K562 (cell line): ENCODE data around the gene G6PC3. TPM values are rescaled to one million over a fixed set of nuclear protein-coding genes. Genes with fewer than 3 reads are reported as not detected.

ENCODE experiments used
- ADNP ChIP-seq: fragments of 200-800 bp; sonication (Bioruptor generic); IDR thresholded peaks from 2 replicates; pipeline ENCODE4 v1.6.1; 2016; ENCODE audit warnings: missing genetic modification characterization, missing compliant biosample characterization
- ARNT ChIP-seq, 2 experiments: fragments of 450-650 bp; IDR thresholded peaks; 2 replicates each; pipeline ENCODE4 v1.6.1; 2016; ENCODE audit warnings: mild to moderate bottlenecking in 1 of 2
- BDP1 ChIP-seq: IDR thresholded peaks from 3 replicates; pipeline ENCODE4 v1.6.1; 2011; ENCODE audit not compliant: insufficient read length, insufficient read depth
- CC2D1A ChIP-seq: fragments of 450-650 bp; IDR thresholded peaks from 2 replicates; pipeline ENCODE4 v1.6.1; 2017; ENCODE audit warnings: mild to moderate bottlenecking
- CXXC5 ChIP-seq: fragments of 250-450 bp; sonication (Bioruptor Pico); IDR thresholded peaks from 2 replicates; pipeline ENCODE4 v1.8.0; 2022; ENCODE audit warnings: inconsistent platforms, mild to moderate bottlenecking, moderate library complexity
- DIDO1 ChIP-seq: fragments of 450-650 bp; IDR thresholded peaks from 2 replicates; pipeline ENCODE4 v1.6.1; 2016; ENCODE audit warnings: low read depth, missing biosample characterization, missing genetic modification characterization
- DPF2 ChIP-seq: fragments of 450-650 bp; IDR thresholded peaks from 2 replicates; pipeline ENCODE4 v1.6.1; 2016
- ESRRA ChIP-seq: fragments of 450-650 bp; IDR thresholded peaks from 2 replicates; pipeline ENCODE4 v1.6.1; 2014; ENCODE audit warnings: low read depth, mild to moderate bottlenecking, moderate library complexity, borderline replicate concordance
- FUS ChIP-seq: fragments of 200-400 bp; formaldehyde crosslinking; optimal IDR thresholded peaks from 2 replicates; pipeline ENCODE3; 2017; ENCODE audit warnings: low read depth, low read length
- GABPB1 ChIP-seq: sonication (generic); formaldehyde crosslinking; IDR thresholded peaks from 2 replicates; pipeline ENCODE4 v1.8.0; 2022; ENCODE audit warnings: mild to moderate bottlenecking, missing genetic modification reagents
- HCFC1 ChIP-seq: IDR thresholded peaks from 2 replicates; pipeline ENCODE4 v1.6.1; 2012; ENCODE audit warnings: low read depth, low read length, improper control_type of control experiment
- NCOA4 ChIP-seq: fragments of 450-650 bp; IDR thresholded peaks from 2 replicates; pipeline ENCODE4 v1.6.1; 2018; ENCODE audit warnings: mild to moderate bottlenecking; ENCODE audit not compliant: partially characterized antibody
- NR2F6 ChIP-seq: fragments of 450-650 bp; formaldehyde crosslinking; IDR thresholded peaks from 2 replicates; pipeline ENCODE4 v1.4.0; 2020; ENCODE audit warnings: mild to moderate bottlenecking
- OTX1 ChIP-seq: fragments of 450-650 bp; formaldehyde crosslinking; IDR thresholded peaks from 2 replicates; pipeline ENCODE4 v1.4.0; 2022; ENCODE audit warnings: mild to moderate bottlenecking
- POLR3A ChIP-seq: IDR thresholded peaks from 2 replicates; pipeline ENCODE4 v1.6.1; 2011; ENCODE audit warnings: borderline replicate concordance, mild to moderate bottlenecking, moderate library complexity; ENCODE audit not compliant: insufficient read length, insufficient read depth; ENCODE audit errors: extremely low read depth
- PRMT5 ChIP-seq: sonication (generic); formaldehyde crosslinking; IDR thresholded peaks from 2 replicates; pipeline ENCODE4 v1.5.0; 2020; ENCODE audit warnings: missing genetic modification reagents
- PRPF4 ChIP-seq: fragments of 200-400 bp; formaldehyde crosslinking; IDR thresholded peaks from one replicate; pipeline ENCODE4 v1.6.1; 2017; ENCODE audit warnings: low read length, low read depth, mild to moderate bottlenecking; ENCODE audit not compliant: insufficient read depth, poor library complexity, severe bottlenecking
- RB1 ChIP-seq: fragments of 450-650 bp; IDR thresholded peaks from 2 replicates; pipeline ENCODE4 v1.6.1; 2017; ENCODE audit warnings: low read depth, mild to moderate bottlenecking
- SRF ChIP-seq, 2 experiments: fragments of 250-450, 450-650 bp in 1 of 2; sonication (Bioruptor Pico) in 1 of 2; sonication (generic) in 1 of 2; formaldehyde crosslinking; IDR thresholded peaks; 2 replicates each; pipeline versions ENCODE4 v1.5.0 to v1.5.1; 2020 to 2022; ENCODE audit warnings: mild to moderate bottlenecking in 1 of 2, missing genetic modification reagents in 1 of 2
- SRSF1 ChIP-seq: fragments of 200-400 bp; formaldehyde crosslinking; IDR thresholded peaks from 2 replicates; pipeline ENCODE4 v1.6.1; 2017; ENCODE audit warnings: mild to moderate bottlenecking, low read depth, low read length, moderate library complexity
- TCF3 ChIP-seq: sonication (generic); formaldehyde crosslinking; IDR thresholded peaks from 2 replicates; pipeline ENCODE4 v1.4.0; 2020; ENCODE audit warnings: mild to moderate bottlenecking, missing genetic modification reagents
- TCFL5 ChIP-seq: fragments of 250-450 bp; sonication (Bioruptor Pico); conservative IDR thresholded peaks from 2 replicates; pipeline ENCODE4 v1.6.1; 2021; ENCODE audit warnings: mild to moderate bottlenecking, moderate library complexity, matching md5 sums
- ZNF347 ChIP-seq: fragments of 450-650 bp; formaldehyde crosslinking; IDR thresholded peaks from 2 replicates; pipeline ENCODE4 v1.4.0; 2020; ENCODE audit warnings: low read depth, mild to moderate bottlenecking, moderate library complexity
- polyA plus RNA-seq, 8 experiments: library from polyadenylated mRNA; depleted of rRNA in 4 of 8; stranded (reverse) in 5 of 8; unstranded in 3 of 8; fragments of >200 nt; fragmentation: Nextera tagmentation in 2 of 8; fragmentation: Illumina TruSeq in 1 of 8; extraction: Ambion mirVana in 2 of 8; extraction: Trizol in 1 of 8; gene quantifications; 2 replicates each; pipeline versions ENCODE4 v1.2.1 to v1.2.3, GENCODE V29; 2011 to 2014; ENCODE audit warnings: inconsistent platforms in 1 of 8, missing spikeins in 1 of 8
- total RNA-seq, 7 experiments: library from RNA; depleted of rRNA in 6 of 7; stranded (reverse); fragments of >200 nt in 6 of 7; fragmentation: Illumina TruSeq in 2 of 7; extraction: Trizol in 2 of 7; gene quantifications; 2 replicates each; pipeline versions ENCODE4 v1.2.1 to v1.2.3, GENCODE V29; 2011 to 2021; ENCODE audit warnings: low replicate concordance in 1 of 7
- TF ChIP-seq, protein P1 (sequence below): fragments of 450-650 bp; IDR thresholded peaks from 2 replicates; pipeline ENCODE4 v1.6.1; 2016; ENCODE audit warnings: missing biosample characterization, missing genetic modification characterization
- TF ChIP-seq, protein P2 (sequence below): fragments of 150-350 bp; conservative IDR thresholded peaks from 2 replicates; pipeline ENCODE4 v1.6.1; 2014; ENCODE audit warnings: low read length
- TF ChIP-seq, protein P3 (sequence below): sonication (generic); formaldehyde crosslinking; IDR thresholded peaks from 2 replicates; pipeline ENCODE4 v1.8.0; 2022; ENCODE audit warnings: missing genetic modification reagents, mild to moderate bottlenecking, moderate library complexity, borderline replicate concordance

Gene G6PC3
- total and polyA plus RNA-seq, 9 of the 15 experiments (the other 6 are each of a cell fraction or from before 2014, with no cell fraction given): 10.4 to 57.8 (median 31.1) TPM

DNA sequence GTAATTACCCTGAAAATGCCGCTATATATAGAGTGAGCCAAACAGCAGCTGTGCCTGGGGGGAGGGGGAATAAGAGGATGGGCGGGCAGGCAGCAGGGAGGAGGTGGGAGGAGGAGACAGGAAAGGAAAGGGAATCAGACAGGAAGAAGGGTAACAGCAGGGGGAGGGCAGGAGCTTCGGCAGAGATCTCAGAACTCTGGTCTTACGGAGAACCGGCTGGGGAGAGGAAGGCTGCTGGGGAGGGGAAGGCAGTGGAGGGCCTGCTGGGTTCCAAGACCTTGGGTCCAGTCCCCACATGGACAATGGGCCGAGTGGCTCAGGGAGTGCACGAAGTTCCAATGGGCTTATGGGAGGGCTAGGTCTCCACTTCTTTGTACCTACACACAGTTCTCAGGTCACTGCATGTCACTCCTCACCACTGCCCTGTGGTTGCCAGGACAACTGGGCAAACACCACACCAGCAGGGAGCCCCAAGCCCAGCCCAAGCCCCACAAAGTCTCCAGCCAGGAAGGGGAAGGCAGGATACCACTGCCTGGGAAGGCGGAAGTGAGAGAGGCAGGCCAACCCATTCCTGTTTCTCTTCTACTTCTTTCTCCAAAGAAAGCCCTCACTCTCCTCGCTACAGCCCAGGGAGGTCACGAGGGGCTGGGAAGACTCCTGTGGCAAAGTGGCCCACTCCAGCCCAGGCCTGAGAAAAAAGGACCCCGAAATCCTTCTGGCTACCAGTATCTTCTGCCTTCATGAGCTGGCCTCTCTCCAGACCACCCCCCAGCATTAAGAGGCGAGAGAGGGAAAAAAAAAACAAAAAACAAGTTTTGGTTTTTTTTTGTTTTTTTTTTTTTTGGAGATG lies 25.3 kb downstream of the G6PC3 start (continued):
- TF ChIP-seq ZNF347 (CRISPR knock-in tag) (no peak), DIDO1 (tag) (no peak), DPF2 (peak; percentile 62), NR2F6 (CRISPR knock-in tag) (no peak), SRSF1 (no peak), RB1 (peak; percentile 25; the same call in 1 of the 2 replicates), TCFL5 (CRISPR knock-in tag) (no peak), ADNP (tag) (no peak), BDP1 (no peak), TCF3 (CRISPR knock-in tag) (peak; percentile 65), SRF (CRISPR knock-in tag; IDR thresholded peaks at IDR 0.05) (peak in 1 of 2 experiments; percentile 24; a peak in 2 of 4 replicates), PRPF4 (no peak), CC2D1A (no peak), GABPB1 (CRISPR knock-in tag) (peak; percentile 54; the same call in 1 of the 2 replicates), OTX1 (CRISPR knock-in tag) (peak; percentile 75), ARNT (IDR thresholded peaks at IDR 0.05) (no peak), FUS (no peak), CXXC5 (CRISPR knock-in tag) (no peak), PRMT5 (no peak), POLR3A (no peak), HCFC1 (no peak), NCOA4 (no peak), ESRRA (no peak)
- TF ChIP-seq, protein P1, sequence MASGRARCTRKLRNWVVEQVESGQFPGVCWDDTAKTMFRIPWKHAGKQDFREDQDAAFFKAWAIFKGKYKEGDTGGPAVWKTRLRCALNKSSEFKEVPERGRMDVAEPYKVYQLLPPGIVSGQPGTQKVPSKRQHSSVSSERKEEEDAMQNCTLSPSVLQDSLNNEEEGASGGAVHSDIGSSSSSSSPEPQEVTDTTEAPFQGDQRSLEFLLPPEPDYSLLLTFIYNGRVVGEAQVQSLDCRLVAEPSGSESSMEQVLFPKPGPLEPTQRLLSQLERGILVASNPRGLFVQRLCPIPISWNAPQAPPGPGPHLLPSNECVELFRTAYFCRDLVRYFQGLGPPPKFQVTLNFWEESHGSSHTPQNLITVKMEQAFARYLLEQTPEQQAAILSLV (tag): no peak
- TF ChIP-seq, protein P2, sequence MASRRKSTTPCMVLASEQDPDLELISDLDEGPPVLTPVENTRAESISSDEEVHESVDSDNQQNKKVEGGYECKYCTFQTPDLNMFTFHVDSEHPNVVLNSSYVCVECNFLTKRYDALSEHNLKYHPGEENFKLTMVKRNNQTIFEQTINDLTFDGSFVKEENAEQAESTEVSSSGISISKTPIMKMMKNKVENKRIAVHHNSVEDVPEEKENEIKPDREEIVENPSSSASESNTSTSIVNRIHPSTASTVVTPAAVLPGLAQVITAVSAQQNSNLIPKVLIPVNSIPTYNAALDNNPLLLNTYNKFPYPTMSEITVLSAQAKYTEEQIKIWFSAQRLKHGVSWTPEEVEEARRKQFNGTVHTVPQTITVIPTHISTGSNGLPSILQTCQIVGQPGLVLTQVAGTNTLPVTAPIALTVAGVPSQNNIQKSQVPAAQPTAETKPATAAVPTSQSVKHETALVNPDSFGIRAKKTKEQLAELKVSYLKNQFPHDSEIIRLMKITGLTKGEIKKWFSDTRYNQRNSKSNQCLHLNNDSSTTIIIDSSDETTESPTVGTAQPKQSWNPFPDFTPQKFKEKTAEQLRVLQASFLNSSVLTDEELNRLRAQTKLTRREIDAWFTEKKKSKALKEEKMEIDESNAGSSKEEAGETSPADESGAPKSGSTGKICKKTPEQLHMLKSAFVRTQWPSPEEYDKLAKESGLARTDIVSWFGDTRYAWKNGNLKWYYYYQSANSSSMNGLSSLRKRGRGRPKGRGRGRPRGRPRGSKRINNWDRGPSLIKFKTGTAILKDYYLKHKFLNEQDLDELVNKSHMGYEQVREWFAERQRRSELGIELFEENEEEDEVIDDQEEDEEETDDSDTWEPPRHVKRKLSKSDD: no peak
- TF ChIP-seq, protein P3, sequence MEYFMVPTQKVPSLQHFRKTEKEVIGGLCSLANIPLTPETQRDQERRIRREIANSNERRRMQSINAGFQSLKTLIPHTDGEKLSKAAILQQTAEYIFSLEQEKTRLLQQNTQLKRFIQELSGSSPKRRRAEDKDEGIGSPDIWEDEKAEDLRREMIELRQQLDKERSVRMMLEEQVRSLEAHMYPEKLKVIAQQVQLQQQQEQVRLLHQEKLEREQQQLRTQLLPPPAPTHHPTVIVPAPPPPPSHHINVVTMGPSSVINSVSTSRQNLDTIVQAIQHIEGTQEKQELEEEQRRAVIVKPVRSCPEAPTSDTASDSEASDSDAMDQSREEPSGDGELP (CRISPR knock-in tag): peak; percentile 96
